IMR-90 (cell line): ENCODE data around the gene ADAMTSL2. TPM values are rescaled to one million over a fixed set of nuclear protein-coding genes. Genes with fewer than 3 reads are reported as not detected.

Source experiments
- ATAC-seq: fragments of 200-7000 bp; cut with Tn5 transposase; 2 replicates; pipeline ENCODE4 v1.9.1; 2020; ENCODE audit warnings: low read depth, mild to moderate bottlenecking, moderate library complexity
- BruUV-seq: library from RNA; stranded (reverse); fragments of 400-500 nt; replicated peaks from 2 replicates; lab custom pipeline; 2021; lab: Mats Ljungman, UMichigan
- CTCF ChIA-PET: fragments of 300-600 bp; formaldehyde crosslinking; extraction: SDS; loops from one replicate; lab custom pipeline; 2021; ENCODE audit warnings: antibody characterized with exemption; lab: Yijun Ruan, JAX
- POLR2A ChIA-PET: fragments of 300-600 bp; sonication (Branson Sonifier 250); formaldehyde crosslinking; loops from one replicate; lab custom pipeline; 2022; ENCODE audit warnings: antibody characterized with exemption; ENCODE audit not compliant: unreplicated experiment; lab: Charles Lee
- DNase-seq: peaks from one replicate; pipeline ENCODE4 v3.0.0; 2013
- H2AFZ ChIP-seq: replicated peaks from 2 replicates; pipeline ENCODE3; 2013; ENCODE audit warnings: low read length, mild to moderate bottlenecking; ENCODE audit not compliant: poor library complexity
- H2AK5ac ChIP-seq: 2 replicates; pipeline ENCODE4 v1.6.1; 2013; ENCODE audit warnings: low read depth, low read length, inconsistent platforms
- H2AK9ac ChIP-seq: replicated peaks from 2 replicates; pipeline ENCODE3; 2013; ENCODE audit warnings: mild to moderate bottlenecking, low read depth, low read length, moderate library complexity; ENCODE audit not compliant: poor library complexity
- H2BK120ac ChIP-seq: 2 replicates; pipeline ENCODE4 v1.6.1; 2013; ENCODE audit warnings: low read depth, low read length, inconsistent platforms
- H2BK15ac ChIP-seq: 3 replicates; pipeline ENCODE4 v1.6.1; 2013; ENCODE audit warnings: low read depth, low read length, inconsistent platforms
- H2BK20ac ChIP-seq: 2 replicates; pipeline ENCODE4 v1.6.1; 2013; ENCODE audit warnings: low read depth, mild to moderate bottlenecking, inconsistent platforms, low read length, moderate library complexity
- H2BK5ac ChIP-seq: 2 replicates; pipeline ENCODE4 v1.6.1; 2013; ENCODE audit warnings: mild to moderate bottlenecking, low read depth, low read length, inconsistent platforms; ENCODE audit not compliant: poor library complexity, severe bottlenecking
- H3K14ac ChIP-seq: replicated peaks from 2 replicates; pipeline ENCODE4 v1.6.1; 2013; ENCODE audit warnings: low read depth, low read length, inconsistent platforms
- H3K18ac ChIP-seq: 2 replicates; pipeline ENCODE4 v1.6.1; 2013; ENCODE audit warnings: low read depth, low read length, control low read depth
- H3K23ac ChIP-seq: 2 replicates; pipeline ENCODE4 v1.6.1; 2013; ENCODE audit warnings: low read depth, low read length, inconsistent platforms
- H3K27ac ChIP-seq: 2 replicates; pipeline ENCODE4 v1.5.1; 2013; ENCODE audit warnings: mild to moderate bottlenecking, control low read depth, low read length; ENCODE audit not compliant: insufficient read depth
- H3K27me3 ChIP-seq: 2 replicates; pipeline ENCODE4 v1.6.1; 2013; ENCODE audit warnings: low read length; ENCODE audit not compliant: control insufficient read depth, insufficient read depth
- H3K36me3 ChIP-seq: 2 replicates; pipeline ENCODE4 v1.6.1; 2013; ENCODE audit warnings: low read length, mixed read lengths; ENCODE audit not compliant: control insufficient read depth, insufficient read depth
- H3K4ac ChIP-seq: 2 replicates; pipeline ENCODE4 v1.6.1; 2013; ENCODE audit warnings: low read depth, low read length, inconsistent platforms
- H3K4me1 ChIP-seq: 2 replicates; pipeline ENCODE4 v1.6.1; 2013; ENCODE audit warnings: low read length, mixed read lengths; ENCODE audit not compliant: control insufficient read depth, insufficient read depth
- H3K4me2 ChIP-seq: 2 replicates; pipeline ENCODE4 v1.6.1; 2013; ENCODE audit warnings: low read depth, mild to moderate bottlenecking, control low read depth, low read length, moderate library complexity
- H3K4me3 ChIP-seq: 2 replicates; pipeline ENCODE4 v1.5.1; 2013; ENCODE audit warnings: low read depth, mild to moderate bottlenecking, control low read depth, low read length, moderate library complexity; ENCODE audit not compliant: insufficient read depth
- H3K56ac ChIP-seq: 2 replicates; pipeline ENCODE4 v1.6.1; 2013; ENCODE audit warnings: low read length, inconsistent platforms; ENCODE audit not compliant: insufficient read depth; ENCODE audit errors: extremely low read depth
- H3K79me1 ChIP-seq, 2 experiments: 2 replicates each; pipeline ENCODE4 v1.6.1; 2013; ENCODE audit warnings: low read length in 2 of 2, inconsistent platforms in 1 of 2, low read depth in 1 of 2
- H3K9ac ChIP-seq: 2 replicates; pipeline ENCODE4 v1.6.1; 2013; ENCODE audit warnings: low read depth, low read length, control low read depth
- H3K9me1 ChIP-seq: 2 replicates; pipeline ENCODE4 v1.6.1; 2013; ENCODE audit warnings: low read length, inconsistent platforms; ENCODE audit not compliant: insufficient read depth
- H3K9me3 ChIP-seq: 2 replicates; pipeline ENCODE4 v1.6.1; 2013; ENCODE audit warnings: low read length; ENCODE audit not compliant: control insufficient read depth, insufficient read depth
- H4K20me1 ChIP-seq: 2 replicates; pipeline ENCODE4 v1.6.1; 2013; ENCODE audit warnings: low read length, inconsistent platforms; ENCODE audit not compliant: insufficient read depth
- H4K5ac ChIP-seq: 2 replicates; pipeline ENCODE4 v1.6.1; 2013; ENCODE audit warnings: mild to moderate bottlenecking, low read depth, low read length, control low read depth
- H4K8ac ChIP-seq, 2 experiments: 2 replicates each; pipeline ENCODE4 v1.6.1; 2013; ENCODE audit warnings: low read depth in 2 of 2, low read length in 2 of 2, control low read depth in 1 of 2, inconsistent platforms in 1 of 2
- H4K91ac ChIP-seq: 2 replicates; pipeline ENCODE4 v1.6.1; 2013; ENCODE audit warnings: low read depth, low read length, inconsistent platforms; ENCODE audit not compliant: insufficient read depth
- MXI1 ChIP-seq: IDR thresholded peaks from 2 replicates; pipeline ENCODE4 v1.6.1; 2012; ENCODE audit warnings: low read depth, mild to moderate bottlenecking, low read length, moderate library complexity, borderline replicate concordance
- NFE2L2 ChIP-seq: fragments of 150-350 bp; IDR thresholded peaks from 2 replicates; pipeline ENCODE4 v1.6.1; 2016; ENCODE audit warnings: low read depth, mild to moderate bottlenecking, low read length
- RAD21 ChIP-seq: IDR thresholded peaks from 2 replicates; pipeline ENCODE4 v1.6.1; 2012; ENCODE audit warnings: low read length, improper control_type of control experiment
- WGBS, 2 experiments: methylation state at CpG; one replicate each; pipeline versions ENCODE4 v1.1.5 to v1.1.7; 2013; ENCODE audit warnings: missing lambda C conversion rate in 2 of 2; ENCODE audit not compliant: insufficient read length in 1 of 2; ENCODE audit errors: extremely low coverage in 2 of 2; 5-methylcytosine and 5-hydroxymethylcytosine counted together
- dilution Hi-C: fragments of 300-500 bp; cut with HindIII; formaldehyde crosslinking; loops from one replicate; pipeline ENCODE4 v1.14.3; 2018; ENCODE audit warnings: low sequenced_read_pairs; ENCODE audit not compliant: unreplicated experiment
- in situ Hi-C: fragments of 300-500 bp; cut with MboI; formaldehyde crosslinking; loops from 3 replicates; pipeline ENCODE4 v1.14.3; 2019; ENCODE audit warnings: low sequenced_read_pairs, inconsistent platforms, mixed read lengths
- intact Hi-C: fragments of 100-400 bp; cut with micrococcal nuclease; formaldehyde crosslinking; loops from 2 replicates; pipeline ENCODE4 v1.10.0; 2022
- polyA plus RNA-seq, 3 experiments: library from polyadenylated mRNA; depleted of rRNA; stranded (reverse); fragments of >200 nt; gene quantifications; 2 replicates each; pipeline ENCODE4 v1.2.3, GENCODE V29; 2012; ENCODE audit warnings: low replicate concordance in 1 of 3
- total RNA-seq: library from RNA; depleted of rRNA; stranded (reverse); fragments of >200 nt; gene quantifications from 2 replicates; pipeline ENCODE4 v1.2.3, GENCODE V29; 2012
- TF ChIP-seq, protein P1 (sequence below): fragments of 150-350 bp; IDR thresholded peaks from 2 replicates; pipeline ENCODE4 v1.6.1; 2016; ENCODE audit warnings: low read depth, mild to moderate bottlenecking, low read length, moderate library complexity, borderline replicate concordance

ADAMTSL2 gene
- total and polyA plus RNA-seq, 2 of the 4 experiments (the other 2 are of a cell fraction), result not detected

DNA sequence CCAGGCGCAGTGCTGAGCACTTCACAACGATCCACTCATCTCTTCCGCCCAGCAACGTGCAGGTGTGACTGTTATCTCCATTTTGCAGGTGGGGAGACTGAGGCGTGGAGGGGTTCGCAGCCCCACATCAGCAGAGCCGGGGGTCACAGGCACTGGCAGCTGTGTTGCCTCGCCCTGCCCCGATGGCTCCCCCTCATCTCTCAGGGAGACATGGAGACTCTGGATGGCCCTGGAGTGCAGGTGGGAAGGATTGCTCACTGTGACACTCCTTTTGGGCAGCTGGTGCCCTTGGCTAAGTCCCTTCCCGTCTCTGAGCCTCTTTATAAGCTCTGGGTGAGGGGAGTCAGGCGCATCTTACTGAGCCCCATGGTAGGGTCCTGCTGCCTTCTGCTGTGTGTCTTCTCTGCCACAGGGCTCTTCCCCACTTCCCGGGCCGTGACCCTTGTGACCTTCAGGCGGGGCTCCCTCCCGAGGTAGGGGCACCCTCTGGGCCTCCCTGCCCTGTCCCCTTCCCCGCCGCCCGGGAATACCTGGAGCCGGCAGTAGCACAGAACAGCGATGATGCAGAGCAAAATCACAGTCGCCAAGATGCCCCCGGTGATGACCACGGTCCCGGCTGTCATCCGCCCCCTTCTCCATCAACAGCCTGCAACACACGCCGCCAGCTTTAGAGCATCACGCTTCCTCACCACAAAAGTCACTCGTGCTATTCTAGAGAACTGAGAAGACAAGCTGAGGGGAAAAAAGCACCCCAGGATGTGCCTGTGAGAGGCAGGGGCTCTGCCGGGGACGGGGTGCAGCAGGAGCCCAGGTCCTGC lies 45.3 kb downstream of the ADAMTSL2 start (continued):
- no peak for TF ChIP-seq MXI1
- no peak for TF ChIP-seq RAD21
- TF ChIP-seq, protein P1, sequence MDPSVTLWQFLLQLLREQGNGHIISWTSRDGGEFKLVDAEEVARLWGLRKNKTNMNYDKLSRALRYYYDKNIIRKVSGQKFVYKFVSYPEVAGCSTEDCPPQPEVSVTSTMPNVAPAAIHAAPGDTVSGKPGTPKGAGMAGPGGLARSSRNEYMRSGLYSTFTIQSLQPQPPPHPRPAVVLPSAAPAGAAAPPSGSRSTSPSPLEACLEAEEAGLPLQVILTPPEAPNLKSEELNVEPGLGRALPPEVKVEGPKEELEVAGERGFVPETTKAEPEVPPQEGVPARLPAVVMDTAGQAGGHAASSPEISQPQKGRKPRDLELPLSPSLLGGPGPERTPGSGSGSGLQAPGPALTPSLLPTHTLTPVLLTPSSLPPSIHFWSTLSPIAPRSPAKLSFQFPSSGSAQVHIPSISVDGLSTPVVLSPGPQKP, result no peak

DNA sequence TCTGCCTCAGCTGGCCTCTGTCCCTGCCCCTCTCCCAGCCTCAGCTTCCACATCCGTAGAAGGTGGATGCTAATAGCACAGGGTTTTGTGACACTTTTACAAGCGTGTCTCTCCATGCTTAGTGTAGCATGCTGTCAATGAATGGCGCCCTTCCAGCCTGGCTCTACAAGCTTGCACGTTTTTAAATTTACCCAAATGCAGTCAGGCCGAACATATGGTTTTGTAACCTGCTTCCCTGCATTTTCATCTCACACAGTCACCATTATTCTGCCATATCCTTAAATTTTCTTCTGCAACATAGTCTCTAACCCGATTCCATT lies 45.9 kb downstream of the ADAMTSL2 start:
- no peak overlapping the region for H4K8ac ChIP-seq
- H3K23ac ChIP-seq, result no peak overlapping the region
- no peak overlapping the region for H2BK15ac ChIP-seq
- H3K56ac ChIP-seq, result no peak overlapping the region
- no peaks in the 10 kb centered on the region for H3K9me1 ChIP-seq
- peaks cover 4% of the 10 kb centered on the region; the same call in 1 of the 2 replicates for H3K4me1 ChIP-seq
- H3K4me2 ChIP-seq, result no peak overlapping the region
- H3K14ac ChIP-seq, result no peak overlapping the region
- no peak overlapping the region for H3K18ac ChIP-seq
- H2BK120ac ChIP-seq, result no peak overlapping the region
- H4K20me1 ChIP-seq, result no peaks in the 10 kb centered on the region
- no peak overlapping the region for H3K9ac ChIP-seq
- H2BK5ac ChIP-seq, result no peak overlapping the region
- H2BK20ac ChIP-seq, result no peak overlapping the region
- no peak for DNase-seq
- no peaks in the 10 kb centered on the region for H3K36me3 ChIP-seq
- H3K27me3 ChIP-seq, result peaks cover 37% of the 10 kb centered on the region
- ChIA-PET CTCF (no interaction called here), POLR2A (no interaction called here)
- dilution Hi-C loops (no loop called here), intact Hi-C loops (no loop called here), in situ Hi-C loops (no loop called here)
- BruUV-seq, result no TSS peak
- H3K4me3 ChIP-seq, result no peak overlapping the region
- H3K27ac ChIP-seq, result no peak overlapping the region
- TF ChIP-seq NFE2L2, result no peak
- no peak overlapping the region for H3K4ac ChIP-seq
- H2AK5ac ChIP-seq, result no peak overlapping the region
- H3K79me1 ChIP-seq, result no peaks in the 10 kb centered on the region
- H3K9me3 ChIP-seq, result no peaks in the 10 kb centered on the region
- H2AK9ac ChIP-seq, result no peak overlapping the region
- H2AFZ ChIP-seq, result no peak overlapping the region
- no peak overlapping the region for H4K91ac ChIP-seq
- no peak for ATAC-seq
- H4K5ac ChIP-seq, result no peak overlapping the region
- 50% methylated on average over 5 of the region's 6 CpGs; no CpG with 5 or more reads in 1 of the 2 experiments for WGBS, 2 experiments
